GM08714 (cell line): Measurements from ENCODE around the gene CHPF2.

Experiments used
- H3K4me3 ChIP-seq: fragments of 200-500 bp; sonication (Bioruptor generic); 2 replicates; pipeline ENCODE4 v1.5.1; 2014; ENCODE audit warnings: mild to moderate bottlenecking, low read length, inconsistent platforms
- ZNF274 ChIP-seq: IDR thresholded peaks from 2 replicates; pipeline ENCODE4 v1.6.1; 2012; ENCODE audit warnings: mild to moderate bottlenecking, low read depth, low read length

The CHPF2 gene

DNA sequence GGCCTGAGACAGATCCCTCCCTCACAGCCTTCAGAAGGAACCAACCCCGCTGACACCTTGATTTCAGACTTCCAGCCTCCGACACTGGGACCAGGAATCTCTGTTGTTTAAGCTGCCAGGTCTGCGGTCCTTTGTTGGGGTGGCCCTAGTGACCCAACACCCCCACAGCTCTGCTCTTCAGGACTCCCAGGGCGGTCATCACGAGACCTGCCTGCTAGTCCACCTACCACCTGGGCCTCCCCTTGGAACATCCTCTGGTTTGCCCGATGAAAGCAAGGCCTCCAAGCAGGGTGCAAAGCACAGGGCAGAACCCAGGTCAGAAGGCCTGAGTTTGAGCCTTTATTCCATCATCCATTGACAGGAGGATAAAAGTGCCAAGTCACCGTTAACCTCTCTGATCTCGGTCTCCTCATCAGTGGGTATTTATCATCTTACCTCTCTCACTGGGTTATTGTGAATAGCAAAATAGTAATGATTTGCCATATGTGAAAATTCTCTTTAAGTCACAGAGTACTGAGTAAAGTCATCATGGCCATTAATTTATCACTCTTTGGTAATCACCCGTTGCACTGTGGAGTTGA, 33.2 kb downstream of the CHPF2 start:
- no peak overlapping the region for H3K4me3 ChIP-seq
- TF ChIP-seq ZNF274: no peak

DNA sequence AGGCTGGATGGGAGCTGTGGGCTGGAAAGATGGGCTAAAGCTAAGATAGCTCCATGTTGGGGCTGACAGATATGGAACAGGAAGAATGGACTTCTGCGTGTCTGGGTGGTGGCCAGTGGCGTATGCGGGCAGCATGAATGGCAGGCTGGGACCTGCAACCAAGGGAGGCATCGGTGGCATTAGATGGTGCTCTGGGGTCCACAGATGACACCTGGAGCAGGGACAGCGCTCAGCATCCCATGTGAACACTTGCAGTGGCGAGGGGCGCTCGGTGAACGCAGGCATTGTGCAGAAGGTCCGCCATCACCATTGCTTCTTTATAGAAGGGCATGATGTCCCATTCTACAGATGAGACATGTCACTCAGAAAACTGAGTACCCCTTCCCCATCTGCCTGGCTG, 37.2 kb downstream of the CHPF2 start:
- H3K4me3 ChIP-seq: no peak overlapping the region
- no peak for TF ChIP-seq ZNF274

DNA sequence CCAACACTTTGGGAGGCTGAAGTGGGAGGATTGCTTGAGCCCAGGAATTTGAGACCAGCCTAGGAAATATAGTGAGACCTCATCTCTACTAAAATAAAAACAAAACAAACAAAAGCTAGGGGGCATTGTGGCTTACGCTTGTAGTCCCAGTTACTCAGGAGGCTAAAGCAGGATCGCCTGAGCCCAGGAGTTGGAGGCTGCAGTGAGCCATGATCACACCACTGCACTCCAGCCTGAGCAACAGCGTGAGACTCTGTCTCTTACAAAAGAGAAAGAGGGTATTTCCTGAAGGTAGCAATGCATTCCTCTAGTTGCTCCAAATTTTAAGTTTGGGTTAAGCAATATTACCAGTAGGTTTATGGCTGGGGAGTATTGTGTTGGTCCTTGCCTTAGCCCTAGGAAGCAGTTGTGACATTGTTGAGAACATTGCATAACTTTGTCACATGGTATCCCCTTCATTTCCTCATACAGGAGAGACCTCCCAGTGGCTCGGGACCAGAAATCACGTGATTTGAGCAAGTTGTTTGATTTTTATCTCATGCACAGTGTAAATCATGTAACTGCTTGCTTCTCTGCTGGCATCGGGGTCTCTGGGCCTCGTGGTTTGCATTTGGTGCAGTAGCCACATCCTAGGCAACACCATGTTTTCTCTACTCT, 39.5 kb downstream of the CHPF2 start:
- H3K4me3 ChIP-seq: no peak overlapping the region
- no peak for TF ChIP-seq ZNF274

DNA sequence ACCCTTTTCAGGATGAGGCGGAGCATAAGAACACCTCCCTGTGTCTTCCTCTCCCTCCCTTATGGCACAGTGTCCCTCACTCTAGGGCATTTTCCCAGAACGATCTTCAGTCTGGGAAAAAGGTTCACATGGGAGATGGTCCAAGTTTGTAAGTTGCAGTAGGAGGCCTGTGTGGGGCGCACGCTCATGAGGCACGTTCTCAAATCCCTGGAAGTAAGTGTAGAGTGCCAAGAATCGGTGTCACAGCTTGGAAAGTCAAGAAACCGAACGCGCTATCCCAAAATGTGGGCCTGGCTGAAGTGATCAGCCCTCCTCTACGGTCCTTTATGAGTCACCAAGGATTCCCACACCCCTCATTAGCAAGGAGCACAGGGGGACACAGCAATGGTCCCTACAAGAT, 40.1 kb downstream of the CHPF2 start:
- TF ChIP-seq ZNF274: no peak
- H3K4me3 ChIP-seq: no peak overlapping the region

DNA sequence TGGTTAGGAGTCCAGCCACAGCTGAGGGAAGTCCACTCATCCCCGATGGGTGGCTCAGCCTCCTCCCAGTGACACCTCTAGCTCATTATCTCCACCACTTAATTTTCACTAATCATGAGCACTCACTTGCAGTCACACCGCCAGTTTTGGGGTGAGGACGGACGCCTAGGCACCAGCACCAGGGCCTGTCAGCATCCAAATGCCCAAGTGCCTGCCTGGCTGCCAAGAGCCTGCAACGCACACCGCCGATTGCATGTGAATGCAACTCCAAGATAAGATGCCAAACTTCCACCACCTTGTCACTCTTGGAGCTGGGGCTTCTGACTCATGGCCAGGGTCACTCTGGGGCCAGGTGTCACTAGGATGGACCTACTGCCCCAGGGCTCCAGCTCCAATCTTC, 40.6 kb downstream of the CHPF2 start:
- H3K4me3 ChIP-seq: no peak overlapping the region
- no peak for TF ChIP-seq ZNF274

DNA sequence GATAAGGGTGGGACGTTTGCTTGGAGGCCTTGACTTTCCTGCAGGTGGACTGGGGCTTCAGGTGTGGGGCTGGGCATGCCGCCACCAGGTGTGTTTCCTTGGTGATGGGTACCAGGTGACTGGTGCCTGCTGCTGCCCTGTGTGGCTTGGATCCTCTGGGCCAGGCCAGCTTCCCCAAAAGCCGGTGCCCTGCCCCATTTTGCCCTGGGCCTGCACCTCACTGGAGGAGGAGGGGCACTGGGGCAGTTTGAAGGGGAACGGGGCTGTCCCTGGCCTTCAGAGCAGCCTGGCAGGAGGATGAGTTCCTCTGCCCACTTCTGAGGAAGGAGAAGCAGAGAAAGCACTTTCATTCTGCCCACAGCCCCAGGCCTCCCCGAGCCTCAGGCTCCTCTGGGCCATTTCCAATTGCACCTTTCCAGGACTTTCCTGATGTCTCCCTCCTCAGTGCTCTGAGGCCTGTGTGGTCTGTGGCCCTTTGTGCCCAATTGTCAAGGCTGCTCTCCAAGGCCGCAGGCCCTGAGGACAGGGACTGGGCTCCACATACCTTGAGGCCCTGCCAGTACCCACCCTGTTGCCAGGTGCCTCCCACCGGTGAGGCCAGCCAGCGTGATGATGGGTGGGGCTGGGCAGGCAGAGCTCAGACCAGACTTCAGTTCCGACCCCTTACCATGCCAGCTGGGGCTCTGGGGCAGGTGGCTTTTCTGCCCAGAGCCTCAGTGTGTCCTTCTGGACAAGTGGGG, 41.5 kb downstream of the CHPF2 start:
- H3K4me3 ChIP-seq: no peak overlapping the region
- TF ChIP-seq ZNF274: no peak

DNA sequence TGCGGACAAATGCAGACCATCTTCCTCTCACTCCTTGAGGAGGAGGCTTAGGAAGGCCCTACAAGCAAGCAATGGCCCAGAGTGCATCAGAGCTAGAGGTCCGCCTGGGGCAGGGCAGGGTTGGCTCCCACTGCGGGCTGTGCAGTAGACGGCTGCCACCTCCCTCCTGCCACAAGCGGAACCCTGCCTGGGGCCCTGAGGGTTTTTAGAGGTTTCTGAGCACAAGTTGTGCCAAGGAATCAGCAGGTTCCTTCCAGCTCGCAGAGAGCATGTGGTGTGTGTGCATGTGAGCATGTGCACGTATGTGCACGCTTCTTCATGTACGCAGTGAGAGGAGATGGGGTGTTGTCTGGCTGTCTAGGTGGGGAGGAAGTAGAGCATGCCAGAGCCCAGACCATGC, 42.1 kb downstream of the CHPF2 start:
- no peak for TF ChIP-seq ZNF274
- H3K4me3 ChIP-seq: no peak overlapping the region

DNA sequence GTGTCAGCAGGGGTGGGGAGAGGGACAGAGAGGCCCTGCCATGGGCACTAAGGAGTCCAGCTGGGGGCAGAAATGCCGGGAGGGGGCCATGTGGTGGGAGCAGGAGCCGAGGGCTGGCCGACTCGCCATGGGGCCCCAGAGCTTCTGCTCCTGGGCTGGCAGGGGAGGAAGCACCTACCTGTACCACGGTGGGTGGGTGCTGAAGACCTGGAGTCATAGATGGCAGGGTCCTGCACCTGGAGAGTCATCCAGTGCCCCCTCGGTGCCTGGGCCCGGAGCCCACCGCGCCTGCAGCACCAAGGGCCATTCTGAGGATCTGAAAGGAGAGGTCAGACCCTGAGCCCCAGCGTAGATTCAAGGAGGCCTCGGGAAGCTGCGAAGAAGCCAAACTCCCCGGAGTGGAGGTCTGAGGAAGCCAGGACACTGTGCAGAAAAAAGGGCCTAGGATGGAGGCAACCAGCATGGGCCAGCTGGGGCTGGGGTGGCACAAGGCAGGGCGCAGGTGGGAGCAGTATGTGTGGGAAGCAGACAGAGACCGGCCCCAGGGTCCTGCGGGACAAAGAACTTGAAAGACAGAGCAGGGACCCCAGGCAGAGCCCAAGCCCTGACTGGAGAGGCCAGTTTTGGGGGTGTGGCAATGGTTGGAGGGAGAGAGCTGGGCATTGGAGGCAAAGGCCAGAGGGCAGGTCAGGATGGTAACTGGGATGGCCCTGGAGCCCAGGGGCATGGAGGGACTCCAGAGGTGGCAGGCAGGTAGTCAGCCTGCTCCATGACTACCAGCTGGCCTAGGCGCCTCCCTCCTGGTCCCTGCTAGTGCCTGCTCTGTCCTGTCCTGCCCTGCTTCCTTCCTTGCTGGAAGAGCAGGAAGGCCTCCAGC, 42.9 kb downstream of the CHPF2 start:
- no peak overlapping the region for H3K4me3 ChIP-seq
- TF ChIP-seq ZNF274: no peak

DNA sequence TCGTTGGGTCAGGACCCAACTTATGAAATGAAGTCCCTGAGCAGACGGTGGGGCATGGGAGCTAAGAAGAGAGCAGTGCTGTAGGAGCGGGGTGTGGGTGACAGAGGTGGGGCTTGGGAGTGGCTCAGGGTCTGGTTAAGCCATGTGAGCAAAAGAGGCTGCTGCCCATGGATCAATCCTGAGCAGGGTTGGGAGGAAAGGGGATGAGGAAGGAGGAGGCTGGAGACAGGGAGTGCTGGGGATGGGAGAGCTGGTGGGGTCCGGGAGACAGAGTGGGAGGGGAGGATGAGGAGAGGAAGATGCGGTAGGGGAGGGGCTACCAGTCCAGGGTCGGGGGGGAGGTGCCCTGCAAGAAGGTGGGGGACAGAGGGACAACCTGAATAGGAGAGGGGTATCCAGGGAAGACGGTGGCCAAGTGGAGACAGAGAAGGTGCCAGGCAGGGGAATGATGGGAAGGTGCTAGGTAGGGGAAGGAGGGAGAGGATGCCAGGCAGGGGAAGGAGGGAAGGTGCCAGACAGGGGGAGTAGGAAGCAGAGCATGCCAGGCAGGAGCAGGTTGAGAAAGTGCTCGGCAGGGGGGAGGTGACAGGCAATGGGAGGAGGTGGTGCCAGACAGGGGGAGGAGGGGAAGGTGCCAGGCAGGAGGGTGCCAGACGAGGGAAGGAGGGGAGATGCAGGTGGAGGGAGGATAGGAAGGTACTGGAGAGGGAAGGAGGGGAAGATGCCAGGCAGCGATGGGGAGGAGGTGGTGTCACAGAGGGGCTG, 43.7 kb downstream of the CHPF2 start:
- H3K4me3 ChIP-seq: no peak overlapping the region
- TF ChIP-seq ZNF274: no peak

DNA sequence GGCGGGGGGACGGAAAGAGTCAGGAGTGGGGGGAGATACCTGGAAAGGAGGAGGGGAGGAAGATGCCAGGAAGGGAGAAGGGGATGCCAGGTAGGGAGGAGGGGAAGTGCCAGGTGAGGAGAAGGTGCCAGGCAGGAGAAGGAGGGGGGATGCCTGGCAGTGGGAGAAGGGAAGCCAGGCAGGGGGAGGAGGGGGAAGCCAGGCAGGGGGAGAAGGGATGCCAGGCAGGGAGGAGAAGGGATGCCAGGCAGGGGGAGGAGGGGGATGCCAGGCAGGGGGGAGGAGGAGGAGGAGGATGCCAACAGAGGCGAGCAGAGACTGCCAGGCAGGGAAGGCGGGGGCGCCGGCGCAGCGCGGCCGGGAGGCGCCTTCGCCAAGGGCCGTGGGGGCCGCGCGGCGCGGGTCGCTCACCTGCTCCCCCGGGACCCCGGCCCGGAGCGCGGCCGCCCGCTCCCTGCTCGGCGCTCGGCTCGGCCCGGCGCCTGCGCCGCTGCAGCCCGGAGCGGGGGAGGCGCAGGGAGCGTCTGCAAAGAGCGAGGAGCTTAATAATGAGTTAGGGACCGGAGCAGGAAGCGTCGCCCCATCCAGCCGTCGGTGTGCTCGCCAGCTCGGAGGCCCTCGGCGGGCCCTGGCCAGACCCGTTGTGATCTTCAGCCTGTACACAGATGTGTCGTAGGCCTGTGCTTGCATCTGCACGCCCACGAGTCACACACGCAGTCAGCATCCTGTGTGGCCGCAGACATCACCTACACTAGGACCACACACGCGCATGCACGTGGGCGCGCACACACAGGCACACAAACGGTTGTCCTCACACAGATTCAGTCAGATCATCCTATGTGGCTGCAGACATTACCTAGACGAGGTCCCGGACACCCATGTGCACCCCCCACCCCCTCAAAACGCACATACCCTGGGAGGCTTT, 44.6 kb downstream of the CHPF2 start:
- no peak for TF ChIP-seq ZNF274
- H3K4me3 ChIP-seq: 0 out of 2 replicates have a peak overlapping the region, but pooled peaks have one; percentile 17

DNA sequence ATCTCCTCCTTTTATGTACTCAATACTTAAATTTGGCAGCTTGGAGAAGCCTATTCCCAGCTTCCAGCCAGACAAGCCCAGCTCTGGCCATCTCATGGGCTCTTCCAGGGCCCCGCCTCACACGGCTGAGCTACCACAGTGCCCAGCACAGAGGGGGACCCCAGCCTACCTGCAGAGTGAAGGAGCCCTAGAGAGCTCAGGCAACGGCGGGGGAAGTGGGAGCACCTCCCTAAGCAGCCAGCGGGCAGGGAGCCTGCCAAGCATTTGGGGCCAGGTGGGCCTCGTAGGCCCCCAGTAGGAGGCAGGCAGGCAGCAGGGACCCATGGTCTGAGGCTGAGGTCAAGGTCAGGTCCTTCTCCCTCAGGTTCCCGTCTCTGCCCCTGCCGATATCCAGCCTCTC, 45.3 kb downstream of the CHPF2 start:
- no peak overlapping the region for H3K4me3 ChIP-seq
- TF ChIP-seq ZNF274: no peak

DNA sequence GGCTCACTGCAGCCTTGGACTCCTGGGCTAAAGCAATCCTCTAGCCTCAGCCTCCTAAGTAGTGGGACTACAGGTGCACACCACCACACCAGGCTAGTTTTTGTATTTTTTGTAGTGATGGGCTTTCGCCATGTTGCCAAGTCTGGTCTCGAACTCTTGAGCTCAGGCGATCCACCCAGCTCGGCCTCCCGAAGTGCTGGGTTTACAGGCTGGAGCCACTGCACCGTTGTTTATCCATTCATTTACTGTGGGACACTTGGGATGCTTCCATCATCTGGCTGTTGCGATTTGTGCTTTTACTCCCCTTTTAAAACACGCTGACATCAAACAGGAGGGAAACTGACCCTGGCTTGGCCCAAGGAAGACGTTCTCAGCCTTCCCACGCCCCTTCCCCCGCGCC, 46.7 kb downstream of the CHPF2 start:
- no peak overlapping the region for H3K4me3 ChIP-seq
- no peak for TF ChIP-seq ZNF274

DNA sequence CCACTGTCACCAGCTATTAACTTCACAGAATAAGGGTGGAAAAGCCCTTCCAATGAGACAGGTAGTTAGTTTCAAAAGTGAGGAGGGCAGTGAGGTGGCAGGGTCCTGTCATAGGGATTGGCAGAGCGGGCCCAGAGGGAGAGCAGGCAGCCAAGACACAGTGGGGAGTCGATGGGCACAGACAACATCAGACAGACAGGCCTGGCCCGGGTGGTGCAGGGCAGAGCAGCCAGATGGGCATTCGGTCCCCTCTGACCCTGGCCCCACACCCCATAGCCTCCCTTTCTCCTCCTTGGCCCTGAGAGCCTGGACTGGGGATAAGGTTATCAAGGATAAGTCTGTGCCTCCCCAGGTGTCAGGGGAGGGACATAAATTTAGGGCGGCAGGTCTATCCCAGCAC, 47.6 kb downstream of the CHPF2 start:
- no peak for TF ChIP-seq ZNF274
- H3K4me3 ChIP-seq: no peak overlapping the region
